Esophagus muscularis mucosa (tissue), 4 donors: ENCODE data around the gene NECTIN2. TPM values are rescaled to one million over a fixed set of nuclear protein-coding genes. Genes with fewer than 3 reads are reported as not detected.
A peak's percentile ranks its signal among the peaks of the same experiment; 100 is the strongest.

ENCODE experiments used
- DNase-seq: peaks from one replicate; pipeline ENCODE4 v3.0.0-alpha.2; 2017; ENCODE audit errors: extremely low spot score
- H3K27ac ChIP-seq, 4 donors: fragments of 200-600 bp; sonication (generic); replicated peaks in 1 of 4; 1 replicate in 3 of 4; 2 replicates in 1 of 4; pipeline ENCODE4 v1.5.1; 2016 to 2019; ENCODE audit warnings: mild to moderate bottlenecking in 1 of 4
- H3K27me3 ChIP-seq, 4 donors: fragments of 200-600 bp; sonication (generic); one replicate each; pipeline versions ENCODE4 v1.5.1 to v1.6.0; 2016 to 2019
- H3K36me3 ChIP-seq, 4 donors: fragments of 200-600 bp; sonication (generic); one replicate each; pipeline ENCODE4 v1.5.1; 2016 to 2019
- H3K4me1 ChIP-seq, 4 donors: fragments of 200-600 bp; sonication (generic); one replicate each; pipeline ENCODE4 v1.5.1; 2016 to 2019
- H3K4me3 ChIP-seq, 4 donors: fragments of 200-600 bp; sonication (generic); 1 replicate in 2 of 4; 2 replicates in 2 of 4; pipeline ENCODE4 v1.5.1; 2016 to 2019; ENCODE audit warnings: mild to moderate bottlenecking in 4 of 4, moderate library complexity in 1 of 4
- H3K9me3 ChIP-seq, 4 donors: fragments of 200-600 bp; sonication (generic); 1 replicate in 3 of 4; 2 replicates in 1 of 4; pipeline ENCODE4 v1.5.1; 2016 to 2019
- CTCF ChIP-seq, 3 experiments: fragments of 200-600 bp in 2 of 3; fragments of 450-650 bp in 1 of 3; sonication (generic) in 2 of 3; IDR thresholded peaks; one replicate each; pipeline ENCODE4 v1.5.1; 2017 to 2019; ENCODE audit warnings: antibody characterized with exemption in 3 of 3, mild to moderate bottlenecking in 2 of 3, moderate library complexity in 1 of 3
- EP300 ChIP-seq: sonication (generic); formaldehyde crosslinking; IDR thresholded peaks from one replicate; pipeline ENCODE4 v1.6.1; 2017; ENCODE audit warnings: antibody characterized with exemption
- POLR2A ChIP-seq: fragments of 450-650 bp; IDR thresholded peaks from one replicate; pipeline ENCODE4 v1.6.1; 2017; ENCODE audit warnings: antibody characterized with exemption, moderate library complexity, mild to moderate bottlenecking, low read depth
- POLR2AphosphoS5 ChIP-seq, 2 donors: sonication (generic); formaldehyde crosslinking; IDR thresholded peaks; one replicate each; pipeline ENCODE4 v1.6.1; 2017; ENCODE audit warnings: antibody characterized with exemption in 2 of 2
- WGBS: methylation state at CpG from one replicate; pipeline ENCODE4 v1.1.5; 2018; 5-methylcytosine and 5-hydroxymethylcytosine counted together
- intact Hi-C: fragments of 100-400 bp; cut with DNase I; formaldehyde crosslinking; loops from one replicate; pipeline ENCODE4 v1.15.1; 2023
- total RNA-seq, 4 donors: library from RNA; depleted of rRNA; stranded (reverse); fragments of >200 nt; gene quantifications; one replicate each; pipeline versions ENCODE4 v1.1.0 to v1.2.1, GENCODE V29; 2016

NECTIN2 gene
- total RNA-seq, 4 donors from 2014 or later, result 34.5 to 72.4 (median 60.1) TPM

- no peaks in the 10 kb centered on the region for H3K9me3 ChIP-seq
- H3K27ac ChIP-seq, result peak within 1 kb of the TSS; percentile 58 to 82 (median 74)
- no peak for DNase-seq
- no peaks in the 10 kb centered on the region for H3K27me3 ChIP-seq
- H3K4me3 ChIP-seq, result peak within 1 kb of the TSS; percentile 59 to 73 (median 63)
- TF ChIP-seq CTCF (IDR thresholded peaks at IDR 0.05) (no peak), POLR2AphosphoS5 (IDR thresholded peaks at IDR 0.05) (peak; percentile 53 to 62)
- H3K4me1 ChIP-seq, result peaks cover 27 to 42% (median 37%) of the 10 kb centered on the region in 4 donors
- H3K36me3 ChIP-seq, result peaks cover 0 to 25% (median 15%) of the 10 kb centered on the region in 4 donors
- 5% methylated on average over 8 of the region's 59 CpGs for WGBS
- intact Hi-C loops, result no loop called here
Measured at GRCh38 chr19:44808463-44809371, 37.4 kb upstream of the NECTIN2 start, which contains the start of gene BCAM. Gene BCAM (plus strand): TSS chr19:44809103. CDS start chr19:44809125, 22 bp downstream.

- H3K4me1 ChIP-seq, result peaks cover 27 to 42% (median 37%) of the 10 kb centered on the region in 4 donors
- H3K36me3 ChIP-seq, result peaks cover 0 to 35% (median 24%) of the 10 kb centered on the region in 4 donors
- H3K27me3 ChIP-seq, result no peaks in the 10 kb centered on the region
- no peaks in the 10 kb centered on the region for H3K9me3 ChIP-seq
- DNase-seq, result no peak
- TF ChIP-seq EP300, result no peak
- TF ChIP-seq POLR2AphosphoS5 (IDR thresholded peaks at IDR 0.05), result no peak
- TF ChIP-seq CTCF (IDR thresholded peaks at IDR 0.05), result no peak
- intact Hi-C loops, result no loop called here
- H3K27ac ChIP-seq, result peak overlapping the region; percentile 58 to 82 (median 74)
- 63% methylated on average over 4 of the region's 7 CpGs for WGBS
- peak overlapping the region; percentile 59 to 73 (median 63) for H3K4me3 ChIP-seq
Measured at GRCh38 chr19:44809577-44810233, 36.4 kb upstream of the NECTIN2 start.

GRCh38 chr19:44810234-44811121 lies 35.6 kb upstream of the NECTIN2 start:
- Histone ChIP-seq H3K4me3 (peak overlapping the region; percentile 59 to 73 (median 63)), H3K9me3 (no peaks in the 10 kb centered on the region), H3K27ac (peak overlapping the region in 2 of 4 donors; percentile 12 to 79), H3K36me3 (peaks cover 0 to 43% (median 29%) of the 10 kb centered on the region in 4 donors), H3K27me3 (no peaks in the 10 kb centered on the region), H3K4me1 (peaks cover 27 to 42% (median 37%) of the 10 kb centered on the region in 4 donors)
- intact Hi-C loops, result no loop called here
- 81% methylated on average over 12 of the region's 13 CpGs for WGBS
- no peak for TF ChIP-seq POLR2A
- TF ChIP-seq EP300, result no peak
- TF ChIP-seq POLR2AphosphoS5 (IDR thresholded peaks at IDR 0.05), result no peak
- no peak for TF ChIP-seq CTCF (IDR thresholded peaks at IDR 0.05)
- DNase-seq, result no peak

- Histone ChIP-seq H3K27me3 (no peaks in the 10 kb centered on the region), H3K36me3 (peaks cover 0 to 46% (median 32%) of the 10 kb centered on the region in 4 donors), H3K9me3 (no peaks in the 10 kb centered on the region), H3K27ac (no peak overlapping the region), H3K4me3 (no peak overlapping the region), H3K4me1 (peaks cover 27 to 42% (median 37%) of the 10 kb centered on the region in 4 donors)
- intact Hi-C loops, result no loop called here
- no peak for DNase-seq
- 80% methylated on average over 2 of the region's 7 CpGs for WGBS
- no peak for TF ChIP-seq POLR2A
- no peak for TF ChIP-seq CTCF (IDR thresholded peaks at IDR 0.05)
- TF ChIP-seq EP300, result no peak
- TF ChIP-seq POLR2AphosphoS5 (IDR thresholded peaks at IDR 0.05), result no peak
Measured at GRCh38 chr19:44811122-44811419, 35.0 kb upstream of the NECTIN2 start.
